Activated naive CD8-positive, alpha-beta T cell treated with anti-CD3 and anti-CD28 coated beads, Interleukin-2, amount 10 ng/mL, durations not matched to agents 7 days and 5 days (primary cell): Measurements from ENCODE around the gene SLC13A3. TPM values are rescaled to one million over a fixed set of nuclear protein-coding genes. Genes with fewer than 3 reads are reported as not detected.

Experiments used
- ATAC-seq: fragments of 150-1000 bp; cut with Tn5 transposase; one replicate; pipeline ENCODE4 v1.10.0; 2021; ENCODE audit warnings: low read depth, moderate library complexity
- POLR2A ChIA-PET: fragments of 350-600 bp; sonication (Branson Sonifier 250); formaldehyde crosslinking; loops from one replicate; lab custom pipeline; 2021; ENCODE audit warnings: antibody characterized with exemption; lab: Charles Lee
- DNase-seq: peaks from one replicate; pipeline ENCODE4 v3.0.0; 2021
- H3K27ac Mint-ChIP-seq: one replicate; pipeline ENCODE4 v1.8.0; 2022; ENCODE audit warnings: mild to moderate bottlenecking, mixed read lengths
- H3K27me3 Mint-ChIP-seq: one replicate; pipeline ENCODE4 v1.8.0; 2022; ENCODE audit warnings: mild to moderate bottlenecking, moderate library complexity, mixed read lengths
- H3K36me3 Mint-ChIP-seq: one replicate; pipeline ENCODE4 v1.8.0; 2021; ENCODE audit warnings: mild to moderate bottlenecking, mixed read lengths
- H3K4me1 Mint-ChIP-seq: one replicate; pipeline ENCODE4 v1.8.0; 2021; ENCODE audit warnings: mixed read lengths
- H3K4me3 Mint-ChIP-seq: one replicate; pipeline ENCODE4 v1.8.0; 2022; ENCODE audit warnings: mild to moderate bottlenecking, moderate library complexity, mixed read lengths
- H3K9me3 Mint-ChIP-seq: one replicate; pipeline ENCODE4 v1.8.0; 2021; ENCODE audit warnings: mixed read lengths
- total RNA-seq, 2 experiments: library from RNA; stranded (reverse); gene quantifications; one replicate each; pipeline ENCODE4 v1.2.3, GENCODE V29; 2021

SLC13A3 gene
- total RNA-seq, 2 experiments from 2014 or later: 0.26 to 0.30 TPM

DNA sequence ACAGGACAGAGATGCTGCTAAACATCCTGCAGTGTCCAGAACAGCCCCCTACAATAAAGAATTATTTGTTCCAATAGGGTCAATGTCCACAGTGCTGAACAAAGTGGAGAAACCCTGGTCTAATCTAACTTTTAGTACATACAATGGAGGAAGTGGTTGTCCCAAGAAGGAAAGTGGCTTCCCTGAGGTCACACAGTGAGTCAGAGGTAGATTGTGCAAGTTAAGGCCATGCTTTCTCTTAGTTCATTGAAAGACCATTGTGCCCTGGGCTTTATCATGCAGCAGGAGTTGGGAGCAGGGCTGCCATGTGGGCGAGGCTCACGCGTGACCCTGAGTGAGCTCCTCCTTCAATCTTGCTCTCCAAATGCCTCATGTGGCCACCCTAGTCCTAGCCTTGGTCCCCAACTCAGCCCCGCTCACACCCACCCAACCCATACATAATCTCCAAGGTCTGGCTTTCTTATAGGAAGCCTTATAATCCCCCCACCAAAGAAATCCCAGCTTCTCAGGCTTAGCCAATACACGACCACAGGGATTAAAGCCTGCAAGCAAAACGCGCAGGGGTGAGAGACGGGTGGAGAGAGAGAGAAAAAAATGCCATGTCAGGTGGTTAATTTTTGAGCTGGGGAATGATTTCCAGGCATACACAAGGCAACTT lies 19.9 kb downstream of the SLC13A3 start:
- no peak overlapping the region for H3K27ac Mint-ChIP-seq
- H3K36me3 Mint-ChIP-seq: peaks cover 3% of the 10 kb centered on the region
- ATAC-seq: peak; percentile 58
- H3K27me3 Mint-ChIP-seq: peaks cover 20% of the 10 kb centered on the region
- H3K4me1 Mint-ChIP-seq: peaks cover 16% of the 10 kb centered on the region
- peaks cover 4% of the 10 kb centered on the region for H3K9me3 Mint-ChIP-seq
- DNase-seq: no peak
- no peak overlapping the region for H3K4me3 Mint-ChIP-seq
- POLR2A ChIA-PET: no interaction called here

DNA sequence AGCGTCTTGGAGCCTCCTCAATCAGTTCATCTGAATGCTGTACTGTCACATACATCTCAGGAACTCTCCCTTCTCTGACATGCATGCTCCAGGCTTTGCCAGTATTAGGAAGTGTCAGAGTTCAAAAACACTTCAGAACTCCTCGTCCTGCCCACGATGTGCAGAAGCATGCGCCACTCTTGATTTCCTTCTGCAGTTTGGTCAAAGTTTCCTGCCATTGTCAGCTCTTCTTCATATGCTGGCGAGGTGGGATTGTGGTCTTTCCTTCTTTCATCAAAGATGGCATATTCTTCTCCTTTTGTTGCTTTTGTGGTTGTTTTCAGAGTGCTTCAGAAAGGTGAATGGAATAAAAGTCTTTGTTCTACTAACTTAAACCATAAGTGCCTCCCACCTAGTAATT lies 21.0 kb downstream of the SLC13A3 start:
- DNase-seq (no peak), ATAC-seq (no peak)
- Mint-ChIP-seq H3K27me3 (peaks cover 28% of the 10 kb centered on the region), H3K4me1 (peaks cover 13% of the 10 kb centered on the region), H3K36me3 (peaks cover 3% of the 10 kb centered on the region), H3K9me3 (peaks cover 4% of the 10 kb centered on the region), H3K4me3 (no peak overlapping the region), H3K27ac (no peak overlapping the region)
- POLR2A ChIA-PET: no interaction called here

DNA sequence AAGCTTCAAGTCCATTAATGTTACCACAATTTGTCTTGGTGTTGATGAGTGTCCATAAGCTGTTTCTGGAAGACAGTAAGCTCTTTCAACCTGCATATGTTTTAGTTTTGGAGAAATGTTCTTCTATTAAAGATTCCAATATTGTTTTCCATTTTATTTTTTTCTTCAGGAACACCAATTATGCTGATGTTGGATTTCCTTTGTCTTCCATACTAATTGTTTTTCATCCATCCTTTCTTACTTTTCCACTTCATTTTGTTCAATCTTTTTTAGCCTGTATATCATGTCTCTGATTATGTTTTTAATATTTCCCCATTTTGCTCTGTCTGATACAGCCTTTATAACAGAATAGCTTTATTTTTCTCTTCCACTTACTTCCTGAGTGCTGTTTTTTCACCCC lies 21.9 kb downstream of the SLC13A3 start:
- Mint-ChIP-seq H3K36me3 (peaks cover 3% of the 10 kb centered on the region), H3K27ac (no peak overlapping the region), H3K4me3 (no peak overlapping the region), H3K4me1 (peaks cover 13% of the 10 kb centered on the region), H3K27me3 (peaks cover 35% of the 10 kb centered on the region), H3K9me3 (peaks cover 4% of the 10 kb centered on the region)
- ATAC-seq (no peak), DNase-seq (no peak)
- POLR2A ChIA-PET: no interaction called here

DNA sequence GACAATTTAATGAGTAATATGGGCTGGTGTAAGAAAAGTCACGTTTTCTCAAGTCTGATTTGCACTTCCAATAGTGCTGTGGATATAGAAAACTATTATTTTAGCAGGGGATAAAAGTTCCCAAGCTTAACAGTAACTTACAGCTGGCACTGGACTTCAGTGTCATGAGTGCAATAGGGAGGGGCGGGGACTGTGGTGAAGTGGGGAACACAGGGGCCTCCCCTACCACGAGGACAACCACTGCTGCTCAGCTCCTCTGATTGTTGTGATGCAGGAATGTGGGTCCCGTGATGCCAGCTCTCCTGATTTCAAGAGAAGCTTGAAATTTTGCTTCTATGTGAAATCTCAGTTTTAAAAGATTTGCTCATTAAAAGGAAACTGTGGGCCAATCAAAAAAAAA lies 24.0 kb downstream of the SLC13A3 start:
- POLR2A ChIA-PET: no interaction called here
- Mint-ChIP-seq H3K4me1 (peaks cover 13% of the 10 kb centered on the region), H3K27ac (no peak overlapping the region), H3K9me3 (peaks cover 9% of the 10 kb centered on the region), H3K27me3 (peaks cover 51% of the 10 kb centered on the region), H3K4me3 (no peak overlapping the region), H3K36me3 (peaks cover 3% of the 10 kb centered on the region)
- no peak for DNase-seq
- no peak for ATAC-seq

DNA sequence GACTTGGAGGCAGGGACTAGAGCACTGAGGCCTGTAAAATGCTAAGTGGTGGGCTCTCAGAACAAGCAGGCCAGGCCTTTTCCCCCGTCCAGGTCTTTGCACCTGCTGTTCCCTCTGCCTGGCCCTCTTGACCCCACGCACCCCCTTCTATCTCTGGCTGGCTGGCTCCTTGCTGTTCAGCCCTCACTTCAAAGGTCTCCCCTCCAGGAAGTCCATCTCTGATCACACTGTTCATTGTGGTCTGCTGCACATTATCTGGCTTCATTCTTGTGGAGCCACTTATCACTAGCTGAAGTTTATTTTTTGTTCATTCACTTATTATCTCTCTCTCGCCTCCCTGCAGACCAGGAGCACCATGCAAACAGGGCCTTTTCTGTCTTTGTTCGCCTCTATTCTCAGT lies 24.5 kb downstream of the SLC13A3 start:
- H3K27me3 Mint-ChIP-seq: peaks cover 54% of the 10 kb centered on the region
- no peak overlapping the region for H3K27ac Mint-ChIP-seq
- POLR2A ChIA-PET: no interaction called here
- H3K36me3 Mint-ChIP-seq: peaks cover 3% of the 10 kb centered on the region
- DNase-seq (no peak), ATAC-seq (no peak)
- peaks cover 9% of the 10 kb centered on the region for H3K9me3 Mint-ChIP-seq
- no peak overlapping the region for H3K4me3 Mint-ChIP-seq
- H3K4me1 Mint-ChIP-seq: peaks cover 13% of the 10 kb centered on the region

DNA sequence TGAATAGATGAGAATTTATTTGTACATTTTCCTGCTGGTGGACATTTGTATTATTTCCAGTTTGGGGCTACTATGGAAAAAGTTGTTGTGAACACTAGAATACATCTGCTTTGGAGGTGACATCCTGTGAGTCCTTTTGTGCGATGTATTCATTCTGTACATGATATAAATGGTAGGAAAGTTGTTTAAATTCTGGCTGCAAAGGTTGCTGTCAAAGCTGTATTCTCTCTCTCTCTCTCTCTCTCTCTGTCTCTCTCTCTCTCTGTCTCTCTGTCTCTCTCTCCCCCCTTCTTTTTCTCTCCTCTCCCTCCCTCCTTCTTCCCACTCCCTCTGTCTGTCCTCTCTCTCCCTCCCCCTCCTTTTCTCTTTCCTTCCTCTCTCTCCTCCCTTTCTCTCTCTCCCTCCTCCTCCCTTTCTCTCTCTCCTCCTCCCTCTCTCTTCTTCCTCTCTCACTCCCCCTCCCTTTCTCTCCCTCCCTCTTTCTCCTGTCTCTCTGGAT lies 25.3 kb downstream of the SLC13A3 start:
- no peak overlapping the region for H3K4me3 Mint-ChIP-seq
- peaks cover 3% of the 10 kb centered on the region for H3K36me3 Mint-ChIP-seq
- H3K4me1 Mint-ChIP-seq: peaks cover 4% of the 10 kb centered on the region
- peaks cover 9% of the 10 kb centered on the region for H3K9me3 Mint-ChIP-seq
- no peak for ATAC-seq
- peaks cover 58% of the 10 kb centered on the region for H3K27me3 Mint-ChIP-seq
- POLR2A ChIA-PET: no interaction called here
- DNase-seq: no peak
- no peak overlapping the region for H3K27ac Mint-ChIP-seq

DNA sequence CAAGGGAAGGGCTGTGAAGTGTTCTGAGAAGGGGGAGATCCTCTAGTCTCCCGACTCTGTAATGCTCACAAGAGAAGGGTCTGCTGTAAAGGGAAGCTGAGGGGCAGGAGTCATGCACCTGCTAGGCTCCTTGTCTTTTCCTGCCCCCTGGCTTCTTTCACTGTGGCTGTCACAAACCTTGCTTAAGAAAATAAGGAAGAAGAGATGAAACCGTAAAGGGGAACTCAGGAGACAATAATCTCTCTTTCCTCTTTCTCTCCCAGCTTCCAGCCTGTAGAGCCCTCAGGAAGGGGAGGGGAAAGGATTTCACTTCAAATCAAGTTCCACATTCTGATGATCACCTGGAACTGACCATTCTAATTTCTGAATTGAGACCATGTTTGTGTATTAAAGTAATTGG lies 26.3 kb downstream of the SLC13A3 start:
- Mint-ChIP-seq H3K27me3 (peaks cover 67% of the 10 kb centered on the region), H3K9me3 (peaks cover 9% of the 10 kb centered on the region), H3K36me3 (peaks cover 3% of the 10 kb centered on the region), H3K4me1 (no peaks in the 10 kb centered on the region), H3K27ac (no peak overlapping the region), H3K4me3 (no peak overlapping the region)
- POLR2A ChIA-PET: no interaction called here
- no peak for DNase-seq
- ATAC-seq: no peak

DNA sequence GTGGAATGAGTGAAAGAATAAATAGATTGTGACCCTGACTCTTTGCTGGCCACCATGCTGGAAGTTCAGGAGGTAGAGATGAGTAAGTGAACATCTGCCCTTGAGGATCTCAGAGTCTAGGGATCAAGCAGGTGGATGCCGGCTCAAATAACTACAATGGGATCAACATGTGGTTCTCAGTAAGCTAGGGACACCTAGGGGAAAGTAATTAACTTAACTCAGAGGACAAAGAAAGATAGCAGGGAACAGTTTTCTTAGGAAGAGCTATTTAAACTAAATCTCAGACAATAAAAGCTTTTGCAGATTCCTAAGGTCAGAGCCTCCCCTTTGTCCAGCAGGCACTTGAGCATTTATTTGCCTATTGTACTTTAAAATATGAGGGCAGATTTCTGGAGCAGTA lies 29.1 kb downstream of the SLC13A3 start:
- peaks cover 66% of the 10 kb centered on the region for H3K27me3 Mint-ChIP-seq

DNA sequence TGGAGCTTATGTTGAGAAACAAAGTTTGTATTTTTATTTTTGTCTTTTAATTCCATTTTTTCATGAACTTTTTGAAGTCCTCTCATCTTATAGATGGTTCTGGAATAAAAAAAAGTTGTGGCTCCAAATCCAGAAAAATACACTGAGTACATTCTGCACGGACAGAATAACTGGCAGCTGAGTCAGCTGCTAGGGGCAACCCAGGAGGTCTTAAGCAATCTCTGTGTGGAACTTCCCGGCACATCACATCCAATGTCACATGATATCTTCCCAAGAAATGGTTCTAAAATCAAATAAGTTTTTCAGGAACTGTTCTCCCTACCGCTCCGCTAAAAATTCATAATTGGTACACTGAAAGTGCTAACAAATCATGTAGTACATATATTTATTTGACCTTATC lies 29.8 kb downstream of the SLC13A3 start:
- ATAC-seq (no peak), DNase-seq (no peak)
- Mint-ChIP-seq H3K27ac (no peak overlapping the region), H3K4me3 (no peak overlapping the region), H3K9me3 (peaks cover 6% of the 10 kb centered on the region), H3K27me3 (peaks cover 61% of the 10 kb centered on the region), H3K36me3 (no peaks in the 10 kb centered on the region), H3K4me1 (no peaks in the 10 kb centered on the region)
- POLR2A ChIA-PET: no interaction called here

More for the DNA sequence above, 29.1 kb downstream of the SLC13A3 start:
- DNase-seq (no peak), ATAC-seq (no peak)
- Mint-ChIP-seq H3K4me1 (no peaks in the 10 kb centered on the region), H3K9me3 (peaks cover 6% of the 10 kb centered on the region), H3K27ac (no peak overlapping the region), H3K4me3 (no peak overlapping the region), H3K36me3 (no peaks in the 10 kb centered on the region)
- POLR2A ChIA-PET: no interaction called here

DNA sequence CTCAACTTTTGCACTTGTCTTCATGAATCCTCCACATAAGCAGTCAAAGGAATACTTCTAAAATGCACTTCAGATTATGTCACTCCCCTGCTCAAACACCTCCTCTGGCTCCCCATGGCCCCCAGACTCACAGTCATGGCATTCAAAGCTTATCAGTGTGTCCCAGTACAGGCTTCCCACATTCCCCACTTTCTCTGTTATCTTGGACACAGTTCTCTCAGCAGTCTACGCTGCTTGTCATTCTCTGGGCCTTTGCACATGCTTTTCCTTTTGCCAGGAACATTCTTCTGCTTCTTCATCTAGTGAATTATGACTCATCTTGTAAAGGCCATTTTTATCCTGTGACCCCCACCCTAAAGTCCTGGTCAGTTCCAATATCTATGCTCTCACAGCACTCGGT lies 31.8 kb downstream of the SLC13A3 start:
- POLR2A ChIA-PET: interaction anchor here (0.5 kb wide), 1 partner anchor 47 kb away, joined by 4 read pairs; no protein-coding TSS in a partner anchor
- no peaks in the 10 kb centered on the region for H3K4me1 Mint-ChIP-seq
- no peaks in the 10 kb centered on the region for H3K36me3 Mint-ChIP-seq
- no peak overlapping the region for H3K4me3 Mint-ChIP-seq
- ATAC-seq: no peak
- peaks cover 52% of the 10 kb centered on the region for H3K27me3 Mint-ChIP-seq
- DNase-seq: no peak
- no peak overlapping the region for H3K27ac Mint-ChIP-seq
- peaks cover 6% of the 10 kb centered on the region for H3K9me3 Mint-ChIP-seq

DNA sequence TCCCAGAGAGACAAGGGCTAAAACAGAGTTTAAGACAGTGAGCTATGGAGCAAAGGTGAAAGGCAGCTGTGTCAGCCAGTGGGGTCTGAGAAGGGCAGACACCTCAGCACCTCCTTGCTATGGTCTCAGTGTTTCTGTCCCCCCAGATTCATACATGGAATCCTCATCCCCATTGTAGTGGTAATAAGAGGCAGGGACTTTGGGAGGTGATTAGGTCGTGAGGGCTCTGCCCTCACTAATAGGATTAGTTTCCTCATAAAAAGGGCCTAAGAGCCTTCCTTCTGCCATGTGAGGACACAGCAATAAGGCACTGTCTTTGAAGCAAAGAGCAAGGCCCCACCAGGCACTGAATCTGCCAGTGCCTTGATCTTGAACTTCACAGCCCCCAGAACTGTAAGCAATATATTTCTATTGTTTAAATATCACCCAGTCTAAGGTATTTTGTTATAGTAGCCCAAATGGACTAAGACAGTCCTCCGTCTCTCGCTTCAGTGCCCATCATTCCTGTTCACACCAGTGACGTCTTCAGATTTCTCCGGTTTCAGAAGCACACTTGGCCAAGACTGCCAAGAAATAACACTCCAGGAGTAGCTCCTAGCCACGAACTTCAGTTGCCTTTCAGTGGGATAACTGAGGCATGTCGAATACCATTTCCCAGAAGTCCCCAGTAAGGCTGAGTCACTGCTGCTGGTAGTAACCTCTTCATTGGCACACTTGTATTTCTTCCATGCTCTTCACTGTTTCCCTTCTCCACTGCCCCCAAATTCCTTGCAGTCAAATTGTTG lies 32.8 kb downstream of the SLC13A3 start:
- H3K4me3 Mint-ChIP-seq: no peak overlapping the region
- POLR2A ChIA-PET: no interaction called here
- peaks cover 1% of the 10 kb centered on the region for H3K9me3 Mint-ChIP-seq
- peaks cover 52% of the 10 kb centered on the region for H3K27me3 Mint-ChIP-seq
- H3K36me3 Mint-ChIP-seq: no peaks in the 10 kb centered on the region
- H3K4me1 Mint-ChIP-seq: no peaks in the 10 kb centered on the region
- ATAC-seq (no peak), DNase-seq (no peak)
- H3K27ac Mint-ChIP-seq: no peak overlapping the region

DNA sequence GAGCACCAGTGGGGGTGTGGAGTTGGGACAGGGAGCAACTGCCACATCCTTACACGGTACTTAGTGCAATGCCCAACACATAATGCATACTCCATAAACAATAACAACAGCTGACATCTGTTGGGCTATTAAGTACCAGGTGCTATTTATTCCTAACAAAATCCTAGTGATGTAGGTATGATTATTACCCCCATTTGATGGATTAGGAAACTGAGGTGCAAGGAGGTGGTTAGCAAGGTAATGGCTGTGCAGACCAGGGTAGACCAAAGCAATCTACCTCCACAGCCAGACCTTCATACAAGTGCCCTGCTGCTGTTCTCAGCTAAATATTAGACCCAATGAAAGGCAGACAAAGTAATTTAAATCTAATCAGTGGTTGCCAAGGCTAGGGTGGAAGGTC lies 36.8 kb downstream of the SLC13A3 start:
- no peak for DNase-seq
- Mint-ChIP-seq H3K4me1 (no peaks in the 10 kb centered on the region), H3K36me3 (no peaks in the 10 kb centered on the region), H3K27me3 (peaks cover 33% of the 10 kb centered on the region), H3K4me3 (no peak overlapping the region), H3K9me3 (peaks cover 1% of the 10 kb centered on the region), H3K27ac (no peak overlapping the region)
- POLR2A ChIA-PET: no interaction called here
- no peak for ATAC-seq

DNA sequence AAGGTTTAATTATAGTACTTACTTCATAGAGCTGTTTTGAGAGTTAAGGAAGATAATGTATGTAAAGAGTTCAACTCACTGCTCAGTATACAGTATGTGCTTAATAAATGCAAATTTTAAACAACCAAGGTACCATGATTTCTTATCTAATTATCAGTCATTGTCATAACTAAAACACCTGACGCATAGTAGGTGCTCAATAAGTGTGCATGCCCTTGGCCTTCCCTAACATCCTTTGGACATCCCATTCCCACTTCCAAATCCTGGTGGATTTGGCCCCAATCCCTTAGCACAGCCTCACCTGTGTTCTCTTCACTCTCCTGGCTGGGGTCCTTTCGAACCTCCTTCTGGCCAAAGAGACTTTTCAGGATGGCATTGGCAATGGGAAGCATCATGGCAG lies 41.1 kb downstream of the SLC13A3 start:
- ATAC-seq (no peak), DNase-seq (no peak)
- H3K4me1 Mint-ChIP-seq: no peaks in the 10 kb centered on the region
- no peaks in the 10 kb centered on the region for H3K9me3 Mint-ChIP-seq
- H3K27me3 Mint-ChIP-seq: peaks cover 22% of the 10 kb centered on the region
- no peaks in the 10 kb centered on the region for H3K36me3 Mint-ChIP-seq
- POLR2A ChIA-PET: no interaction called here
- H3K4me3 Mint-ChIP-seq: no peak overlapping the region
- no peak overlapping the region for H3K27ac Mint-ChIP-seq

DNA sequence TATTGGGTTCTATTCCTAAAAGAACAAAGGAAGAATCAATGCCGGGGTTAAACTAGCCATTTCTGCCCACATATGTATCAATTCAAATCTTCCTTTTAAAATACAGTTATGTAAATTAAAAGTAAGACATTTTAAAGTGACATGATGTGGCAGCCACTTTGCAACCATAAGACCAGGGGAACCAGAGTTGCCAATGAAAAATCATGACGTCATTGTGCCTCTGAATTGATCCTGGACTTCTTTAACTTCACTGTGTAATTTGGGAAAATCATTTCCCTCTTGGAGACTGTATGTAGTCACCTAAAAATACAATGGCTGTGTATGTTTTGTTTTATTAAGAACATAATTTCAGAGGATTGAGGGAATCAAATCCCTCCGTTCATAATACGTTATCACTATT lies 42.2 kb downstream of the SLC13A3 start:
- POLR2A ChIA-PET: no interaction called here
- Mint-ChIP-seq H3K4me1 (peaks cover 4% of the 10 kb centered on the region), H3K36me3 (no peaks in the 10 kb centered on the region), H3K4me3 (no peak overlapping the region), H3K27me3 (peaks cover 19% of the 10 kb centered on the region), H3K9me3 (no peaks in the 10 kb centered on the region), H3K27ac (no peak overlapping the region)
- ATAC-seq (no peak), DNase-seq (no peak)
